ENCODE data around the gene TMEM53.

Gene TMEM53

GRCh38 chr1:44640200-44640853 is 34.0 kb downstream of the TMEM53 start:
- CTCF ChIA-PET, result interaction anchor here (1.2 to 17.6 kb wide), 4 partner anchors 11 to 423 kb away, joined by 3 to 245 read pairs (median 4); no protein-coding TSS in a partner anchor

GRCh38 chr1:44637702-44638411 is 36.4 kb downstream of the TMEM53 start:
- H3K4me3 ChIP-seq (ENCODE audit: low read depth, low read length), result no peak overlapping the region
- no peak for TF ChIP-seq CTCF (IDR thresholded peaks at IDR 0.05; ENCODE audit: insufficient read depth, low read length, missing control alignments)
- DNase-seq (ENCODE audit: low read depth, low spot score), result no peak
- ChIA-PET POLR2A (interaction anchor here (0.6 kb wide), 1 partner anchor 23 kb away, joined by 3 read pairs; no protein-coding TSS in a partner anchor), CTCF (interaction anchor here (0.8 to 17.6 kb wide), 5 partner anchors 10 to 28 kb away, joined by 4 to 245 read pairs (median 13); no protein-coding TSS in a partner anchor)

More at GRCh38 chr1:44640200-44640853, 34.0 kb downstream of the TMEM53 start:
- POLR2A ChIA-PET, result interaction anchor here (1.2 kb wide), 1 partner anchor 9 kb away, joined by 5 read pairs; no protein-coding TSS in a partner anchor
- TF ChIP-seq CTCF (IDR thresholded peaks at IDR 0.05; ENCODE audit: insufficient read depth, low read length, missing control alignments), result no peak
- no peak for DNase-seq (ENCODE audit: low read depth, low spot score)
- no peak overlapping the region for H3K4me3 ChIP-seq (ENCODE audit: low read depth, low read length)

DNA sequence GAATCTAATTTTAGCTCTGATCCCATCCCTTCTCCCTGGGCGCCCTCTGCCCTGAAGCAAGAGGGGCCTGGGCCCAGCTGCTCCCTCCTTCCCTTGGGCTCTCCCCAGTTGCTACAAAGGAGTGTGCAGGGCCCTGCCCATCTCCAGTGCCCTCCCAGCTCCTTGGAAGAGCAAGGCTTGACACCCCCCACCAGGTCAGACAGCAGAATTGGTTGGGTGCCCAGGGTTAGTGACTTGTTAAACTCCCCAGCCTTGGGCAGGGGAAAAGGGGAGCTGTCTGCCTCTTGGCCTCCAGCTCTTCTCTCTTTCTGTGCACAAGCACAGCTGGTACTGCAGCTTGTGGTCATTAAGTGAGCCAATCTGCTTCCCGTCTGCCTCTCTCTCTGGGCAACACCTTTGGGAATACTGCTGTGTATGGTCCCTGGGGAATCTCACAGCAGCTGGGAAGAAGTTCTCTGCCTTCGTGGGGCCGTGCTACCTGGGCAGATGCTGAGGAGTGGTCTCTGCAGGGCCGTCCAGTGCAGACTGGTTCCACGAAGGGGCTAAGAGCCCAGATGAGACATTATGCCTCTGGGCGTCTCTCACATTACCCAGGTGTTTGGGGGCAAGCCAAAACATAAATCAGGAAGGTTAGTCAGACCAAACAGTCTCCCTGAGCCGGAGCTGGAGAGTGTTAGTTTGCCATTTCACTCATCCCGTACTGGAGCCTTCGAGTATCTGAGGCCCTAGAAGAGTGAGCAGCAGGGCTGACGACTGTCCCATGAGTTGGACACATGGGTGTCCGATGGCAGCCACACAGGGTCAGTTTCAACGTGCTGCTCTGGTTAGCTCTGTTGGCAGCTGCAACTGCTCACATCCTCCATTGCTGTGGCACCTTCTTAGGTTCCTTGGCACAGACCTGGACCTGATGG is 37.3 kb downstream of the TMEM53 start:
- POLR2A ChIA-PET, result interaction anchor here (0.6 kb wide), 1 partner anchor 23 kb away, joined by 3 read pairs; no protein-coding TSS in a partner anchor
- CTCF ChIA-PET, result interaction anchor here (0.9 to 17.6 kb wide), 6 partner anchors 11 to 42 kb away, joined by 3 to 245 read pairs (median 7); no protein-coding TSS in a partner anchor
- no peak for DNase-seq (ENCODE audit: low read depth, low spot score)
- no peak for TF ChIP-seq CTCF (IDR thresholded peaks at IDR 0.05; ENCODE audit: insufficient read depth, low read length, missing control alignments)
- H3K4me3 ChIP-seq (ENCODE audit: low read depth, low read length), result no peak overlapping the region

- no peak for TF ChIP-seq CTCF (IDR thresholded peaks at IDR 0.05; ENCODE audit: insufficient read depth, low read length, missing control alignments)
- POLR2A ChIA-PET, result no interaction called here
- no peak for DNase-seq (ENCODE audit: low read depth, low spot score)
- no peak overlapping the region for H3K4me3 ChIP-seq (ENCODE audit: low read depth, low read length)
- CTCF ChIA-PET, result interaction anchor here (0.9 to 17.6 kb wide), 5 partner anchors 12 to 41 kb away, joined by 3 to 245 read pairs (median 8); no protein-coding TSS in a partner anchor
Measured at GRCh38 chr1:44636083-44636687, 38.1 kb downstream of the TMEM53 start.

DNA sequence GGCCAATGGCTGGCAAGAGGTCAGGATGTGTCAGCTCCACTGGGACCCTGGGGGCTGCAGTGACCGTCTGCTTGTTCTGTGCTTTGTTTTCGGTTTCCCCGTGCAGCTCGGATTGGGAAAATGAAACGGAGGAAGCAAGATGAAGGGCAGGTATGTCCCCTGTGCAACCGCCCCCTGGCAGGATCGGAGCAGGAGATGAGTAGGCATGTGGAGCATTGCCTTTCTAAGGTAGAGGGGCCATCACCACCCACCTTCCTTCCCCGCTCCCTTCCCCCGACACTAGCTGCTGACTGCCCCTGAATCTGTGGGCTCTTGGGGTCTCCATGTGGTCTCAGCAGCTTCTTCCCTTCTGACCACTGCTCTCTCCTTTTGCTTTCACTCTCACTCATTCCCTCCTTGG is 38.8 kb downstream of the TMEM53 start:
- H3K4me3 ChIP-seq (ENCODE audit: low read depth, low read length), result no peak overlapping the region
- CTCF ChIA-PET, result interaction anchor here (0.9 to 17.6 kb wide), 6 partner anchors 16 to 418 kb away, joined by 3 to 245 read pairs (median 7); no protein-coding TSS in a partner anchor
- no peak for TF ChIP-seq CTCF (IDR thresholded peaks at IDR 0.05; ENCODE audit: insufficient read depth, low read length, missing control alignments)
- no peak for DNase-seq (ENCODE audit: low read depth, low spot score)
- POLR2A ChIA-PET, result no interaction called here

All from AG04449 (cell line).